ENCODE measurements around the gene GRK4. TPM values are rescaled to one million over a fixed set of nuclear protein-coding genes. Genes with fewer than 3 reads are reported as not detected.

GRK4 gene
- total RNA-seq, 1 experiment from 2014 or later = 2.9 TPM

DNA sequence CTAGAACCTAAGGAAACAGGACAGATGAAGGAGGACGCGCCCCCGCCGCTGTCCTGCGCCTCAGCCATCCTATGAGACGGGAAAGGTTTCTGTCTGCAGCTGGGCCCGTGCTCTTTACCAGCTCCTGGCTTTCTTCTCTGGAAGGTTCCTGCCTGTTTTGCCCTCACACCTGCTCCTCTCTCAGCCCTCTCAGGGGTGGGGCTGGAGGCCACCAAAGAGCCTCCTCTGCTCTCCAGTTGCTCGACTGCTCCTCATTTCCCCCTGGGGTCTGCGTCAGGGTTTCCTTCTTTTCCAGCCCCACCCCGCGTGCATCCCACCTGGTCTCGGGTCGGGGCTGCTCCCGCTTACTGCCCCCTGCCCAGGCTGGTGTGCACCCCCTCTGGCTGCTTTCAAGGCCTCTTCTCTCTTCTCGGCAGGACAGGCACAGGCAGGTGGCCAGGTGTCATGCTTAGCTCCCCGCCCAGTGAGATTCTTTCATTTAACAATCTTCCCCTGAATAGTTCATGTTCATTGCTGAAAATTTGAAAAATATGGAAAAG, 106.4 kb downstream of the GRK4 start:
- no peak for DNase-seq (ENCODE audit: low read depth)

DNA sequence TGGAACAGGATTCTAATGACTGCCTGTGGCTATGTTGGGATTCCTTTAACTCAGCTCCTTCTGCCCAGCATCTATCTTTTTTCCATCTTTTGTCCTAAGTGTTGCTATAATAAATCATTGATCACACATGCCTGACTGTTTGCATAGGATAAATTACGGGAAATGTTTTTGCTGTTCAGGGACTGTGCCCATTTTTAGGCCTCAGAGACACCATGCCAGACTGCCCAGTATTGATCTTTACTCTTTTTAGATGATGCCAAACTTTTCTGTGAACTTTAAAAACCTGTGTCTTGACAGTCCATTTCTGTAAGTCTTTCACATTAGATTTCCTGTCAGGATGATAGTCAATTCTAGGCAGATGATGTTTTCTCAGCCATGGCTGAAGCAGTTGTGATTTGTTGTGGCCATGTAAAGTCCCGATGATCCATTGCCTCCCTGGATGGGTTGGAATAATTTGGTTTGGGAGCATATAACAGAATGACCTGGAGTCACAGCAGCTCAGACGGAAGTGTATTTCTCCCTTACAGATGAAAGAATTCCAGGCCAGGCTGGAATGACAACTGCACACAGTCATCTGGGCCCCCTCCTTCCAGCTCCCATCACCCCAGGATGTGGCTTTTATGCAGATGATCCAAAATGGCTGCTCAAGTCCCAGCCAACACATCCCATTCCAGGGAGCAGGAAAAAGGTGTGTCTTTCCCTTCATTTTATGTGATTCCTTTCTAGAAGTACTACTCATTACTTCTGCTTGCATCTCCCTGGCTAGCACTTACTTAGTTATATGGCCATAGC, 107.5 kb downstream of the GRK4 start:
- peak; percentile 53 for DNase-seq (ENCODE audit: low read depth)

DNA sequence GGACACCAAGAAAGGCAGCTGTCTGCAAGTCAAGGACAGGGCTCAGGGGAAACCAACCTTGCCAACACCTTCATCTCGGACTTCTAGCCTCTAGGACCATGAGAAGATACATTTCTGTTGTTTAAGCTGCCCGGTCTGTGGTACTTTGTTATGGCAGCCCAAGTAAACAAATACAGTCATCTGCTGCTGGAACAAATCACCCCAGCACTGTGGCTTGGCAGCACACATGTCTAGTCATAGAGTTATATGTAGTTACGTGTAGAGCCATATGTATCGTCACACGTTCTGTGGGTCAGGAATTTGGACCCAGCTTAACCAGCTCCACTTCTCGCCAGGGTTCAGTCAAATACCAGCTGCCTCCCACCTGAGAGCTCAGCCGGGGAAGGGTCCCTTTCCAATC, 108.4 kb downstream of the GRK4 start:
- DNase-seq (ENCODE audit: low read depth) = no peak

DNA sequence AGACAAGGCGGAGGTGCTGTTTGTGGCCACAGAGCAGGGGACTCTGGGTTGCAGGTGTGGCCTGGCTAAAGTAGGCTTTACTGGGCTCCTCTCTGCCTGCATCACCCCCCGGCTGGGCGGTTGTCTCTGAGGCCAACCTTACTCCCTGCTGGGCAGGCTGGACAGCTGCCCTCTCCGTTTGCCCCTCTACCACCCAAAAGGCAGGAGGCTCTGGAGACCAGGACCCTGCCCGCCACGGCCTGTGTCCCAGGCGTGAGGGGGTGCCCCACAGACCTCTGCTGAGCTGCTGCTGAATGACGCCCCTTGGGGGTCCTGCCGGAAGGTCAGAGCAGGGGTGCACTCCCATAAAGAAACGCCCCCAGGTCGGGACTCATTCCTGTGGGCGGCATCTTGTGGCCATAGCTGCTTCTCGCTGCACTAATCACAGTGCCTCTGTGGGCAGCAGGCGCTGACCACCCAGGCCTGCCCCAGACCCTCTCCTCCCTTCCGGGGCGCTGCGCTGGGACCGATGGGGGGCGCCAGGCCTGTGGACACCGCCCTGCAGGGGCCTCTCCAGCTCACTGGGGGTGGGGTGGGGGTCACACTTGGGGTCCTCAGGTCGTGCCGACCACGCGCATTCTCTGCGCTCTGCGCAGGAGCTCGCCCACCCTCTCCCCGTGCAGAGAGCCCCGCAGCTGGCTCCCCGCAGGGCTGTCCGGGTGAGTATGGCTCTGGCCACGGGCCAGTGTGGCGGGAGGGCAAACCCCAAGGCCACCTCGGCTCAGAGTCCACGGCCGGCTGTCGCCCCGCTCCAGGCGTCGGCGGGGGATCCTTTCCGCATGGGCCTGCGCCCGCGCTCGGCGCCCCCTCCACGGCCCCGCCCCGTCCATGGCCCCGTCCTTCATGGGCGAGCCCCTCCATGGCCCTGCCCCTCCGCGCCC, 110.0 kb downstream of the GRK4 start:
- no peak for DNase-seq (ENCODE audit: low read depth)

DNA sequence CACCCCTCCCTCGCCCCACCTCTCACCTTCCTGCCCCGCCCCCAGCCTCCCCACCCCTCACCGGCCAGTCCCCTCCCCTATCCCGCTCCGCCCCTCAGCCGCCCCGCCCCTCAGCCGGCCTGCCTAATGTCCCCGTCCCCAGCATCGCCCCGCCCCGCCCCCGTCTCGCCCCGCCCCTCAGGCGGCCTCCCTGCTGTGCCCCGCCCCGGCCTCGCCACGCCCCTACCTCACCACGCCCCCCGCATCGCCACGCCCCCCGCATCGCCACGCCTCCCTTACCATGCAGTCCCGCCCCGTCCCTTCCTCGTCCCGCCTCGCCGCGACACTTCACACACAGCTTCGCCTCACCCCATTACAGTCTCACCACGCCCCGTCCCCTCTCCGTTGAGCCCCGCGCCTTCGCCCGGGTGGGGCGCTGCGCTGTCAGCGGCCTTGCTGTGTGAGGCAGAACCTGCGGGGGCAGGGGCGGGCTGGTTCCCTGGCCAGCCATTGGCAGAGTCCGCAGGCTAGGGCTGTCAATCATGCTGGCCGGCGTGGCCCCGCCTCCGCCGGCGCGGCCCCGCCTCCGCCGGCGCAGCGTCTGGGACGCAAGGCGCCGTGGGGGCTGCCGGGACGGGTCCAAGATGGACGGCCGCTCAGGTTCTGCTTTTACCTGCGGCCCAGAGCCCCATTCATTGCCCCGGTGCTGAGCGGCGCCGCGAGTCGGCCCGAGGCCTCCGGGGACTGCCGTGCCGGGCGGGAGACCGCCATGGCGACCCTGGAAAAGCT, 110.9 kb downstream of the GRK4 start, which contains the start of the genes HTT and HTT-AS:
Gene HTT, plus strand, starts transcription at position 604 of the 768 bp plus-strand sequence. Its CDS starts 145 bp downstream, at position 749.
Gene HTT-AS, minus strand, starts transcription at position 461 of the 768 bp plus-strand sequence.
- DNase-seq (ENCODE audit: low read depth) = peak; percentile 95

DNA sequence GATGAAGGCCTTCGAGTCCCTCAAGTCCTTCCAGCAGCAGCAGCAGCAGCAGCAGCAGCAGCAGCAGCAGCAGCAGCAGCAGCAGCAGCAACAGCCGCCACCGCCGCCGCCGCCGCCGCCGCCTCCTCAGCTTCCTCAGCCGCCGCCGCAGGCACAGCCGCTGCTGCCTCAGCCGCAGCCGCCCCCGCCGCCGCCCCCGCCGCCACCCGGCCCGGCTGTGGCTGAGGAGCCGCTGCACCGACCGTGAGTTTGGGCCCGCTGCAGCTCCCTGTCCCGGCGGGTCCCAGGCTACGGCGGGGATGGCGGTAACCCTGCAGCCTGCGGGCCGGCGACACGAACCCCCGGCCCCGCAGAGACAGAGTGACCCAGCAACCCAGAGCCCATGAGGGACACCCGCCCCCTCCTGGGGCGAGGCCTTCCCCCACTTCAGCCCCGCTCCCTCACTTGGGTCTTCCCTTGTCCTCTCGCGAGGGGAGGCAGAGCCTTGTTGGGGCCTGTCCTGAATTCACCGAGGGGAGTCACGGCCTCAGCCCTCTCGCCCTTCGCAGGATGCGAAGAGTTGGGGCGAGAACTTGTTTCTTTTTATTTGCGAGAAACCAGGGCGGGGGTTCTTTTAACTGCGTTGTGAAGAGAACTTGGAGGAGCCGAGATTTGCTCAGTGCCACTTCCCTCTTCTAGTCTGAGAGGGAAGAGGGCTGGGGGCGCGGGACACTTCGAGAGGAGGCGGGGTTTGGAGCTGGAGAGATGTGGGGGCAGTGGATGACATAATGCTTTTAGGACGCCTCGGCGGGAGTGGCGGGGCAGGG, 111.7 kb downstream of the GRK4 start:
- peak; percentile 74 for DNase-seq (ENCODE audit: low read depth)

DNA sequence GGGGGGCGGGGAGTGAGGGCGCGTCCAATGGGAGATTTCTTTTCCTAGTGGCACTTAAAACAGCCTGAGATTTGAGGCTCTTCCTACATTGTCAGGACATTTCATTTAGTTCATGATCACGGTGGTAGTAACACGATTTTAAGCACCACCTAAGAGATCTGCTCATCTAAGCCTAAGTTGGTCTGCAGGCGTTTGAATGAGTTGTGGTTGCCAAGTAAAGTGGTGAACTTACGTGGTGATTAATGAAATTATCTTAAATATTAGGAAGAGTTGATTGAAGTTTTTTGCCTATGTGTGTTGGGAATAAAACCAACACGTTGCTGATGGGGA, 112.2 kb downstream of the GRK4 start:
- DNase-seq (ENCODE audit: low read depth) = no peak

DNA sequence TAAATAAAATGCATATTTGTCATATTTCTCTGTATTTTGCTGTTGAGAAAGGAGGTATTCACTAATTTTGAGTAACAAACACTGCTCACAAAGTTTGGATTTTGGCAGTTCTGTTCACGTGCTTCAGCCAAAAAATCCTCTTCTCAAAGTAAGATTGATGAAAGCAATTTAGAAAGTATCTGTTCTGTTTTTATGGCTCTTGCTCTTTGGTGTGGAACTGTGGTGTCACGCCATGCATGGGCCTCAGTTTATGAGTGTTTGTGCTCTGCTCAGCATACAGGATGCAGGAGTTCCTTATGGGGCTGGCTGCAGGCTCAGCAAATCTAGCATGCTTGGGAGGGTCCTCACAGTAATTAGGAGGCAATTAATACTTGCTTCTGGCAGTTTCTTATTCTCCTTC, 114.4 kb downstream of the GRK4 start:
- DNase-seq (ENCODE audit: low read depth) = no peak

DNA sequence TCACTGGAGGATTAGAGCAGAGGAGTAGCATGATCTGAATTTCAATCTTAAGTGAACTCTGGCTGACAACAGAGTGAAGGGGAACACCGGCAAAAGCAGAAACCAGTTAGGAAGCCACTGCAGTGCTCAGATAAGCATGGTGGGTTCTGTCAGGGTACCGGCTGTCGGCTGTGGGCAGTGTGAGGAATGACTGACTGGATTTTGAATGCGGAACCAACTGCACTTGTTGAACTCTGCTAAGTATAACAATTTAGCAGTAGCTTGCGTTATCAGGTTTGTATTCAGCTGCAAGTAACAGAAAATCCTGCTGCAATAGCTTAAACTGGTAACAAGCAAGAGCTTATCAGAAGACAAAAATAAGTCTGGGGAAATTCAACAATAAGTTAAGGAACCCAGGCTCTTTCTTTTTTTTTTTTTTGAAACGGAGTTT, 116.3 kb downstream of the GRK4 start:
- DNase-seq (ENCODE audit: low read depth) = no peak

DNA sequence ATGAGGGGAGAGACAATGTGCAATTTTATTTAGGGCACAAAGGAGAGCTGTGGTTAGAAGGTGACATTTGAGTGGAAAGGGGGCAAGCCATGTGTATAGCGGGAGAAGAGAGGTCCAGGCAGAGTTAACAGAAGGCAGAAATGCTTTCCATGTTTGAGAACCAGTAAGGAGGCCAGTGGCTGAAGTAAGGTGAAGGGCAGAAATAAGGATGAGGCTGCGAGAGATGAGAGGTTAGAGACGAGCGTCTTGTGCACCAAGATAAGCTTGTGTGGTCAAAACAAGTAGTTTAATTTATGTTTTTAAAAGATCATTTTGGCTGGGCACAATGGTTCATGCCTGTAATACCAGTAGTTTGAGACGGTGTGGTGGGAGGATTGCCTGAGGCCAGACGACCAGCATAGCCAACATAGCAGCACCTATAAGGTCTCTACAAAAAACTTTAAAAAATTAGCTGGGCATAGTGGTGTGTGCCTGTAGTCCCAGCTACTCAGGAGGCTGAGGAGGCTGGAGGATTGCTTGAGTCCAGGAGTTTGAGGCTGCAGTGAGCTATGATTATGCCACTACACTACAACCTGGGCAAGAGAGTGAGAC, 119.6 kb downstream of the GRK4 start:
- DNase-seq (ENCODE audit: low read depth) = no peak

DNA sequence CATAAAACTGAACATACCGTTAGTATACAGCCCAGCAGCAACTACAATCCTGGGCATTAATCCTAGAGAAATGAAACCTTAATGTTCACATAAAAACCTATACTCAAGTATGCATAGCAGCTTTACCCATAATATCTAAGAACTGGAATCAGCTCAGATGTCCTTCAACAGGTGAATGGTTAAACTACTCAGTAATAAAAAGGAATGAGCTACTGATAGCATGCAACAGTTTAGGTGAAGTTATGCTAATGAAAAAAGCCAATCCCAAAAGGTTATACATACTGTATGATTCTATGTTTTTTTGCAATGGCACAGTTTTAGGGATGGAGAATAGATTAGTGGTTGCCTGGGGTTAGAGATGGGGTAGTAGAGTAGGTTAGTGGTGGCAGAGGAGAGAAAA, 120.4 kb downstream of the GRK4 start:
- DNase-seq (ENCODE audit: low read depth) = no peak

DNA sequence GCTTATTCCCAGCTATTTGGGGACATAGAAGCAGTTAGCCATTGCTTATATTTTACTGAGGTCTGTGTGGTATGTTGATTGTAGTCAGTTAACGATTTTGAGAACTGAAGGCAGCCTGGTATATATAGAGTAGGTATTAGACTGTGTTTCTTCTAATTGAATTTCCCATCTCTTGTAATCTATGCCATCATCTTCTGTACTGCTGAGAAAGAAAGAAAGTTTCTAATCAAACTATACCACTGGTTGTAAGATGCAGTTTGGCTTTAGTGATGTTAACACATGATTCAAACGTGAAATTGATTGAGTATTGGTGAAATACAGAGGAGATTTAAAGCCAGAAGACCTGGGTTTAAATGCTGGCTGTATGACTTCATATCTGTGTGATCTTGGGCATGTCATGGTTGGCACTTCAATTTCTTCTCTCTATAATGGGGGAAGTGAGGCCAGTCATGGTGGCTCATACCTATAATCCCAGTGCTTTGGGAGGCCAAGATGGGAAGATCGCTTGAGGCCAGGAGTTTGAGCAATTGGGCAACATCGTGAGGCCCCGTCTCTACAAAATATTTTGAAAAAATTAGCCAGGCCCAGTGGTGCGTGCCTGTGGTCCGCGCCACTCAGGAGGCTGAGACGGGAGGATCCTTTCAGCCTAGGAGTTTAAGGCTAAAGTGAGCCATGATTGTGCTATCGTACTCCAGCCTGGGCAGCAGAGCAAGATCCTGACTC, 122.7 kb downstream of the GRK4 start:
- no peak for DNase-seq (ENCODE audit: low read depth)

DNA sequence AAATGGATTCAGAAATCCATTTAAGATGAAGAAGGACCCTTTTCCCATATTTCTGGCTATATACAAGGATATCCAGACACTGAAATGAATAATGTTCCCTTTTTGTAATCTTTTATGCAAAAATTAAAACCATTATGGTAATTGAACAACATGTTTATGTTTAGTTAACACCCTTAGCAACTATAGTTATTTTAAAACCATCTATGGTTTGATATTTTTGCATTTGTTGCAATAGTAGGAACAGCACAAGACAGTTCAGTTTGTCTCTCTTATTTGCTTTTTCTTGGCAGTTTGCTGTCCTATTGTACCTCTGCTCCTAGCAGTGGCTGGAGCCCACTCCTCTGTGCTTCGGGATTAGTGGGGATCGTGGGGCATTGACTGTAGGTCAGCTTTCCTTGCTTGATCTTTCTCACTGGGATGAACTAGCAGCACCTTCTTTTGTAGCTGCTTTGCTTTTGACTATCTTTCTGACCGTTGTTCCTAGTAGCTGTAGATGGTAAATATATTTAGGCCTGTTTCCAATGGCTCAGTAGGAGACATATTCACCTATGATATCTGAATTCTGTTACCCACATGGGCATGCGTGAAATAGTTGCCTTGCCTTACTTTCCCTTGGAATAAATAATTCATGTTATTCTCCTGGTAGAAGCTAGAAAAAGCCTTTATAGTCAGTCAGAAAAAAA, 123.9 kb downstream of the GRK4 start:
- no peak for DNase-seq (ENCODE audit: low read depth)

Other genes starting within 250 kb of the GRK4 start
- 57.6 and 79.4 TPM in 2 replicates for gene TNIP2, start 207.2 kb upstream of the GRK4 start, total RNA-seq (2014; rRNA removed; shearing (Covaris generic))
- gene SH3BP2, start 170.5 kb upstream of the GRK4 start, total RNA-seq (2014; rRNA removed; shearing (Covaris generic)) = 14.0 and 16.9 TPM in 2 replicates
- gene ADD1, start 119.7 kb upstream of the GRK4 start, total RNA-seq (2014; rRNA removed; shearing (Covaris generic)) = 101 and 111 TPM in 2 replicates
- 21.5 and 25.4 TPM in 2 replicates for gene NOP14, start 165 bp upstream of the GRK4 start, total RNA-seq (2014; rRNA removed; shearing (Covaris generic))
- not detected in 2 replicates for gene HTT-AS, start 111.0 kb downstream of the GRK4 start, total RNA-seq (2014; rRNA removed; shearing (Covaris generic))
- gene HTT, start 111.1 kb downstream of the GRK4 start, total RNA-seq (2014; rRNA removed; shearing (Covaris generic)) = 10.4 and 17.4 TPM in 2 replicates